HG02943 (cell line): ENCODE measurements around the gene RIC3.

Experiments used
- ATAC-seq: cut with Tn5 transposase; IDR thresholded peaks from one replicate; pipeline ENCODE4 v1.9.1; 2021; ENCODE audit warnings: mild to moderate bottlenecking, low read depth, moderate library complexity; ENCODE audit not compliant: unreplicated experiment

The RIC3 gene, protein sequence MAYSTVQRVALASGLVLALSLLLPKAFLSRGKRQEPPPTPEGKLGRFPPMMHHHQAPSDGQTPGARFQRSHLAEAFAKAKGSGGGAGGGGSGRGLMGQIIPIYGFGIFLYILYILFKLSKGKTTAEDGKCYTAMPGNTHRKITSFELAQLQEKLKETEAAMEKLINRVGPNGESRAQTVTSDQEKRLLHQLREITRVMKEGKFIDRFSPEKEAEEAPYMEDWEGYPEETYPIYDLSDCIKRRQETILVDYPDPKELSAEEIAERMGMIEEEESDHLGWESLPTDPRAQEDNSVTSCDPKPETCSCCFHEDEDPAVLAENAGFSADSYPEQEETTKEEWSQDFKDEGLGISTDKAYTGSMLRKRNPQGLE

DNA sequence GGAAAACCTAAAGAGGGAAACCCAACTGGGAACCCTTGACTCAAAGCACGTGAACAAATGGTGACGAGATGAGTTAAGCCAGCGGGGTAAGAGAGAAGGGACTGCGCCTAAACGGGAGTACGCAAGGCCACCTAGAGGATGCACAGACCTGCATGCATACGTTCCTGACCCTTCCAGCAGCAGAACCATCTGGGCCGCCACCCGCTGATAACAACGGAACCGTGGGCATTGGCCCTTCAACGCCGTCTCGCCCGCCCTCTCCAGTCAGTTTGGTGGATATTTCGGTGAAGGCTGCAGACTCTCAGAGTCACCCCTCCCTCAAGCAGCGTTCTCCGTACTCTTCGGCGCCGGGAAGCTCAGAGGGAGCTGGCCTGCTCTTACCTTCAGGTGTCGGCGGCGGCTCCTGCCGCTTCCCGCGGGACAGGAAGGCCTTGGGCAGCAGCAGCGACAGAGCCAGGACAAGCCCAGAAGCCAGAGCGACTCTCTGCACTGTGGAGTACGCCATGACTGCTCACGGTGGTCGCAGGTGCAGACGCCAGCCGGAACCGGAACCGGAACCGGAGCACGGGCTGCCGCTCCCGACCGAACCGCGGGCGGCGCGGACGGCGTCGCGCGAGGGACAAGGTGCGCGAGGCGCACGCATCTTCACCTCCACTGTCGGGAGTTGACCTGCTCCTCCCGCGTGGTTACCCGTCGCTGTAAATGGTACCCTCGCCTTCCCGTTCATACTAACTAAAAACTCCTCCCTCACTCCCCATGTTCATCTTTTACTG is at the start of gene RIC3:
Gene RIC3 (minus strand): TSS at position 541 of the 773 bp plus-strand sequence. CDS start 36 bp downstream, at position 505.
- peak; percentile 66 for ATAC-seq

DNA sequence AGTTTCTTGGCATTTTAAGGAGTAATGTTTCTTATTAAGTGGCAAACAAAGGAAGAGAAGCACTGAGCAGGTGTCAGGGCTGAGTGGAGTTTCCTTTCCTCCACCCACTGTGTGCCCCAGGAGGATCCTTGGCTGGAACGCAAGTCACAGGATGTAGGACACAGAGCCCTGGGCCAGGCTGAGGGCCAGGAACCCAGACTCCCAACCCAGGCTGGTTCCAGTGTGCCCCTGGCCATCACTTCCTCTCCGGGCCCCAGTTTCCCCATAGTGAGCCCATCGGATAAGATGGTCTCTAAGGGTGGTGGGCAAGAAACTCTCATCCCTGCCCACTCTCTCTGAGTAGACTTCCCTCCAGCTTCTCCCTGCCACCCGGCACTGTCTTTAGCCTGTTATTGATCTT is 49.6 kb upstream of the RIC3 start:
- ATAC-seq, result no peak

DNA sequence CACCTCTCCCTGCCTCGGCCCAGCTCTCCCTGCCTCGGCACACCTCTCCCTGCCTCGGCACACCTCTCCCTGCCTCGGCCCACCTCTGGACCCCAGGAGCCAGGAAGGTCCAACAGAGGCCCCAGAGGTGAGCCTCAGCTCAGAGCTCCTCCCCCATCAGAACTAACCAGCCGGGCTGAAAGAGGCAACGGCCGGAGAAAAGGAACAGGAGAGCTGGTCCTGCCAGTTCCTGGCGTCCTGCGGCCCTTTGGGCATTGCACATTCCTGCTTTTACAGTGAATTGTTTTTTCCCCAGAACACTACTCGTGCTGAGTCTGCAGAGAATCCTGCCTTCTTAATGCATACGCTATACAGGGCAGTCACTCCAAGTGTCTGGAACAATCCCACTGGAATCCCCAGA is 49.1 kb upstream of the RIC3 start:
- no peak for ATAC-seq

DNA sequence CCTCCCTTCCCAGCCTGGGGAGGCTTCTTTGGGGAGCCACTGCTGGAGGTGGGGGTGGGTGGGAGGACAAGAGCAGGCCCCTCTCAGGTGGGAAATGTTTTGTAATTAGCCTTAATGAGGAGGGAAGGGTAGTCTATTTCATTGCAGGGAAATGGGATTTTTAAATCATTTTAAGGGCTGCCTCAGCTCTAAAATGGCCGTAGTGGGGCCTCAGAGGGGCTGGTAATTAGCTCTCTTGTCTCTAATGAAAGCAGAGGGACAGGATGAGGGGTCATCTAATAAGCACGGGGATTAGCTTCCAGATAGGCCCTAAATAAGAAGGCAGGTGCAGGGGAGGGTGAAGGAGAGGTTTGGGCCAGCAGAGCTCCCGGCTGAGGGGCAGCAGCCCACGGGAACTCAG is 48.3 kb upstream of the RIC3 start:
- ATAC-seq, result no peak

DNA sequence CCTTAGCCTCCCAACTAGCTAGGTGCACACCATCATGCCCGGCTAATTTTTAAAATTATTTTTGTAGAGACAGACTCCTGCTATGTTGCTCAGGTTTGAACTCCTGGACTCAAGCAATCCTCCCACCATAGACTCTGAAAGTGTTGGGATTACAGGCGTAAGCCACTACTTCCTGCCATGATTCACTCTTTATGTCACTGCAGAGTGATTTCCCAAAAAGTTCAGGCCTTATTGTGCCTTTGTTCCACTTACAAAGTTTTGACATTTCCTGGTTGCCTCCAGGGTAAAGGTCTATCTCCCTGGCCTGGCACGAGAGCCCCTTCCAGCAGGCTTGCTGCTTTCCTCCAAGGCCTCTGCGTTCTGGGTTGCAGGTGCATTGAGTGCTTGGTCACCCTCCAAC is 44.6 kb upstream of the RIC3 start:
- ATAC-seq, result no peak

DNA sequence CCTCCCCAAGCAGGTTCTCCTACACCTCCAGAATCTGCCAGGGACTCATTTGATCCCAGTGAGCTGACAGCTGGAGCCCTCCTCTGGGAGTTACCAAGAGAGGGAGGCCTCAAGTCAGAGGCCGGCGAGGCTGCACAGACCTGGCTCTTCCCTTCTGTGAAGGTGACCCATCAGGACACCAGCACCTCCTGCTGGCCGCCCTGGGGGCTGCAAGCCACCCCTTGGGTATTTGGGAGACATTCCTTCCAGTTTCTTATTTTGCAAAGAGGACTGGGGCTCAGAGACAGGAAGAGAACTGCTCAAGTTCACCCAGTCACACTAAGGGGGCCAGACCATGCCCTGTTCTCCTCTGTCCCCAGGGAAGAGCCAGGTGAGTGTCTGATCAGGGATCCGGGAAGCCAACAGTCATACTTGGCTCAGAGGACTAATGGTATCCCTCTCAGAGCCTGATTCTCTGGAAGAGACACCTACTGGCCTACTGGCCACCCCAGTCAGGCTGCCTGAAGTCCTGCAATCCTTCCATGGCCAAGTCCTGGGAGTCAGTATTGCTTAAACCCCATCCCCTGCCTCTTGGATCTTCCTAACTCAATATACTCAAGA is 40.5 kb upstream of the RIC3 start:
- ATAC-seq, result no peak

DNA sequence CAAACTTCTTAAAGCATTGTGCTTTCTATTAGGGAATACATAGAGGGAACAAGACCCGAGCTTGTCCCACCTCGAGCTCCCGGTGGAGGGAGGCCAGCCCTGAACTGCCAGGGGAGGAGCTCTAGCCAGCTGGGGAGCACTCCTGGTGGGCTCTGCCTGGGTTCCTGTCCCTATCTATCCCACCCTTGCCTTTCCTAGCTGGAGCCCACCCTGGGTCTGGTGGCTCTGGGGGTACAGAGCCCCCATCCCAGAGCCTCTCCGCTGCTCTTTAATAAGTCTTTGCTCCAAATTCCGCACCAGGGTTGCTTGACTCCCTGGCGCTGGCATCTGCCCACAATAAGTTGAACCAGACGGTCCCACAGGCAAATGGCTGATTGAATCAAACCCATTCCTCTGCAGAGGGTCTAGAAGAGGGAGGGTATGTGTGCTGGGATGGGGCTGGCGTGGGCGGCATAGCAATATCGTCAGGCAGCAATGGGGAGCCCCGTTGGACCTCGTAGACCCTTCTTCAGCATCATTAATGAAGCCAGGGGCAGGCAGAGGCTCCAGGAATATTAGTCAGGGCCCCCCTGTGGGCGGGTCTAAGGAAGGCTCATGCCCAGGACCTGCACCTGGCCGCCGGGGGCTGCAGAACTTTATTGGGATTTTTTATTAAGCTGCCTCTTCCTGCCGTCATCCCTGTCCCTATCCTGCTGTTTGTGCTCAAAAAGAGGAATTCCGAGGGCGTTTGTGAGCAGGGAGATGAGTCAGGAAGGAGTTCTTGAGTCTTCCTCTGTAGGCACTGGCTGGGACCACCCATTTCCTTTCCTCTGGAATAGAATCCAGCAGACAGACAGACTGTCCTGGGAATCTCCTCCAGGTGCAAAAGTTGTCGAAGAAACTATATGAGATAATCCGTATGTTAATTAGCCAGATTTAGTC is 38.5 kb upstream of the RIC3 start:
- ATAC-seq, result no peak

DNA sequence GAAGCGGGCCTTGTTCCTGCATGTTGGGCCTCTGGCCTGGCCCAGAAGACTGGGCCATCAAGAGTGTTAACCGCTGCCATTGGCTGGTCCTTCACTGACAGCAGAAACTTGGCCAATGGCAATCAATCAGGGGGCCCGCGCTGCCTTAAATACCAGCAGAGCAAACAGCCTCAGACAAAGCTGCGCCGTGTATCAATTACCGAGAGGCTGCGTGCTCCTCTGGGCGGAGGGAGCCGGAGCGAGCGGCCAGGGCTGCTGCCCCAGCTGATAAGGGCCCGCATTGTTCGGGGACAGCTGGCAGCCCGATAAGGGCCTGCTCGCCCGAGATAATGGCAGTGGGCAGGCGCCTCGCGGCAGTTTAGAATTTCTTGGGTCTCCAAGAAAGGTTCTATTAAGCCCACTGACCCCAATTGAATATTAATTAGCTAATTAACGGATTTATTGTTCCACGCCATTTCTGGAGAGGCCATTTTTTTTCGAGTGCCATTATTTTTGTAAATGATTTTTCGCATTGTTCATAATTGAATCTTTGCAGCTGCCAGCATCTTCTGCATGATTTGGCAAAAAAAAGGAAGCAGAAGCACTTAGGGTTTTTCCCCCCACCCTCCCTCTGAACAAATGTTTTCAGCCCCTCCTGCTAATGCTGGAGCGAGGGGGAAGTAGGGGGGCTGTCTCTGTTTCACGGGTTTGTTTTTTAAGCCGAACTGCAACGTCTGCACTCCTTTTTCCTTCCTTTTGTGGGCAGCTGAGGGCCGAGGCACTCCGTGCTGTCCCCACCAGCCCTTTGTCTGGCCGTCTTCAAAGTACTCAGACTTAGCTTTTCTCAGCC is 37.6 kb upstream of the RIC3 start:
- ATAC-seq, result no peak

DNA sequence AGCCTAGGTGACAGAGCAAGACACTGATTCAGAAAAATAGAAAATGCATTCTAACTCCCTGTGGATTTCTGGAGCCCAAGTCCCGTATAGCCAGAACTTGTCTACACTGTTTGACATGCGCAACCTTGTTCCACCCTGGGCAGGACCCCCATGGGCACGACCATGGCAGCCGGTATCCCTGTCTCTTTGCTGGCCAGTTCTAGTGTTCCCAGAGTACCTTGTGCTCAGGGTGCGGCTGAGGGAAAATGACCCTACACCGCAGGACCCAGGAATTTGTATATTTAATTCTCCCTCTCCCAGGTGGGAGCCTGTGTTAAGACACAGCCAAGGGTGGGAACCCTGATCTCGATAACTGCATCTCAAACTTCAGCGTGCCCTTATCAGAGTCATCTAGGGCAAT is 36.7 kb upstream of the RIC3 start:
- no peak for ATAC-seq

DNA sequence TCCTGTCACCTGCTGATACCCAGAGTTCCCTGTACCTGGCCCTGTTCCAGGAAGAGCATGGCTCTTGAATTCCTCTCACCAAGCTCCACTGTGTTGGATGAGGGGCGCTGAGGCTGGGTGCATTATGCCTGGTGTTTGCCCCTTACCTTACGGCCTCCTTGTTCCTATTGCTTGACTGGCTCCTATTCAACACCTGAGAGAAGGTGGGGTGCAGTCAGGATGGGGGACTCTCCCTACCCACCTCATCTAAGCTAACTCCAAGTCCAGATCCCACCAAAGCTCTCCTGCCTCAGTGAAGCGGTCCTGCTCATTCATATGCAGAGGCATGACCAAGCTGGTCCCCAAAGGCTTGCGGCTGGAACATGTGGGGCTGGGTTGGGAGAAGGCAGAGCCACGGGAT is 35.8 kb upstream of the RIC3 start:
- no peak for ATAC-seq

DNA sequence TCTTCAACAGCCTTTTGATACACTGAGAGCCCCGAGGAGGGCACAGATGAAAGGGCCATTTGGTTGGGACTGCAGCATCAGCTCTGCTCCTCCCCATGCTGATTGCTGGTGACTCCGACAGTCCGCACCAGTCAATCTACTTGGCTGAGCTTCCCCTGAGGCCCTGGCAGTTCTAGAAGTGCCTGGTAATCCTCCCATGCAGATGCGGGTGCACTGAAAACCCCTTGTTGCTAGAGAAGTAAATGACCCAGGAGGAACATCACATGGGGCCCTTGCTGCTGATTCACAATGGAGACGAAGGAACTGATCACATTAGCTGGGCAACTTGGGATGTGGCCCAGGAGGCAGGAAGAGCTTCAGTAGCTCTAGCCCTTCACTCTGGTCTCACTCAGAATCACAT is 35.2 kb upstream of the RIC3 start:
- ATAC-seq, result no peak

DNA sequence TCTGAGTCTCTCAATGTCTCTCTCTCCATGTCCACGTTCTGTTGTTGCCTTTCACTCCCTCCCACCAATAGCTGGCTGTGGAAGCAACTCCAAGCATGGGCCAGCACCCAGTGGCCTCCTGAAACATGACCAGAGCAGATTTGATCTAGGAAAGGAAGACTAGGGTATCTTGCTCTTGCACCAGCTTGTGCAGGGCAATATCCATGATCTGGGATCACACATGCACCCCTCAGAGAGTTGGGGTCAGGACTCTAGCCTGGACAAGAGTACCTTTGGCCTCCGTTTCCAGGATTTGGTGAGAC is 34.5 kb upstream of the RIC3 start:
- ATAC-seq, result no peak

DNA sequence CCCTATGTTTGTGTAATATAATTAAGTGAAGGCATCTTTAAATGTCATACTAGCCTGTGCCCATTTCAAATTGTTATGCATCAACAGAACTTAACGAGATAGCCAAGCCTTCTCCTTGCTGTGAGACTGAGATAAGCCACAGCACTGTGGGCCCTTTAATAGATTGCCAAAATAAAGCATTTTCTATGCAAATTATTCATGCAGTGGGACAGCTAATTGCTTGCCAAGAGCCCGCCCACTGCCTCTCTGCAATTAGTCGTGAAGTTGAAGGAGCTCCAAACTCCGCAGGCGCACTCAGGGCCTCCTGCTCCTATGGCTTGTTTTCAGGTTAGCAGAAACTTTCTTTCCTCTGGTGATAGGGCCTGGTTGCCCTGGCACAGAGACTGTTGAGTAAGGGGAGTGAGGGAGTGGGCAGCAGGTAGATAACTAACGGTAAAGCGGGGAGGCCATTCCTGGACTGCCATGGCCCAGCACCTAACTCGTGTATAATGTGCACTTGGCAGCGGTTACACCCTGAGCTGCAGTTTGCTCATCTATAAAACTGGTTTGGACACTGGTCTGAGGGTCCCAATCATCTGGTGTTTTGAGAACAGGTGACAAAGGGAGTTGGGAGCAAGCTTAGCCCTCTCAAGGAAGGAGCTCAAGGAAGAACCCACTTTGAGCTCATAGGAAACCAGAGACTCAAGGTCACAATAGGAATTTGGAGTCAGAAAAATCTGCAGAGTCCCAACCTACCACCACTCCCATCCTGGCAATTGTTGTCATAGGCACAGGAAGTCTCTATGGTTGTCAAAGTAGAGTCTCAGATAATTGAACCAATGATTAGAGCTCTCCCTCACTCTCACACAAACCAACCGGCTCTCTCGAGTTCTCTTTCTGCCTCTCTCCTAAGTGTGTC is 33.9 kb upstream of the RIC3 start:
- ATAC-seq, result no peak

DNA sequence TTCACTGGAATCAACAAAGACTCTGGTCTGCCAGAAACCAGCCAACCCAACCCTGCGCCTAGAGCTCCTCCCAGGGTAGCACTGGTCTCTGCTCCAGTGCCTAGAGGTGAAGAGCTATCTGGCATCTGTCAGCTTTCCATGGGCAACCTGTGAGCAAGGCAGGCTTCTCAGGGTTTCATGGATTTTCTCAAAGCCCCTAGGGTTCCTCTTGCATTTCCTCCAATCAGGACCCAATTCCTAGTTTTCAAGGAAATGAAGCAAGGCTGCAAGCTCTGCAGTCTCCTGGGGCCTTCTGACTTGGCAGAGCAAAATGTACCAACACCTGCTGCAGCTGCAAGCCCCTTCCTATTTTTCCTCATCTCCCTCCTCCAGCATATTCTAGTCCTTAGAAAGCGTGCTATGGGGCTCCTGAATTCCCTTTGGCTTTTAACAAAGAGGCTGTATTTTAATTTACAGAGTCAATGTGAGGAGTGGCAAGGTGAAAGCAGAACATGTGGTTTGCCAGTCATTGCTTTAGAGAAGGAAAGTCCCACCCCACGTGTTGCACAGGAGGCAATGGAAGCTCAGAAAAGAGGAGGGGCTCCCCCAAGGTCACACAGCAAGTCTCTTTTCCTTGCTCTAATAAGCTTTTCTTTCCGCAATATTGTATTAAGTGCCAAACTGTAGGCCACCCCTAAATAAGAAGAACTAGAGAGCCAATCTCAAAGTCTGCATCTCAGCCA is 33.0 kb upstream of the RIC3 start:
- peak; percentile 87 for ATAC-seq

DNA sequence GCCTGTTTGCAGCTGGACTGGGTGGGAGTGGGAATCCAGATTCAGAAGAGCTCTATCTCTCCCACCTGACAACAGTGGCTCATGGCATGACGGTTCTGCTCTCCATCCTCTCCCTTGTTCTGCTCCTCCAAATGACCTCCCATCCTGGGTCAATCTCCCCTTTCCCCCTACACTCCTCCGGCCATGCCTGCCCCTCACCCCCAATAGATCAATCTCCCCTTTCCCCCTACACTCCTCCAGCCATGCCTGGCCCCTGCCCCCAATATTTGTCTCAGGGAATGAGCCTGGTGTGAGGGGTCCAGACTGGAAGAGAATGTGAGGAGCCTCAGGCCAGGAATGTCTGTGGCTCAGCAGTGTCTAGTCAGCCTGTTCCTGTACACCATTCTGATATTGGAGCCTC is 30.9 kb upstream of the RIC3 start:
- ATAC-seq, result no peak

DNA sequence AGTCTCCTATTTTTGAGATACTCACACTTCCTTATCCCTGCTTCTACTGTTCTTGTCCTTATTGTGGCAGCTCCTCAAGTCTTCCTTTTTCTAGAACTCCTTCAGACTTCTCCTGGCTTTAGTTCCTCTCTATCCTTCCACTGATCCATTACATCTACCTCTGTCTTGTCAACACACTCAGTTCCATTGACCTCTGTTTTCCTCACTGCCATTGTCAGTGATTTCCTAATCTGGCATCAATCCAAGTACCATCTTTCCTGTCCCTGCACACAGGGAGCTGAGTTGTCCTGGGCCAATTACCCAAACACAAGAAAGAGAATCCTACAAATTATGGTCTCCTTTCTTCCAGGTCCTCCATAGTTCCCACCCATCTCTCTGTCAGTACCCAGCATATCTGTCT is 27.9 kb upstream of the RIC3 start:
- no peak for ATAC-seq

DNA sequence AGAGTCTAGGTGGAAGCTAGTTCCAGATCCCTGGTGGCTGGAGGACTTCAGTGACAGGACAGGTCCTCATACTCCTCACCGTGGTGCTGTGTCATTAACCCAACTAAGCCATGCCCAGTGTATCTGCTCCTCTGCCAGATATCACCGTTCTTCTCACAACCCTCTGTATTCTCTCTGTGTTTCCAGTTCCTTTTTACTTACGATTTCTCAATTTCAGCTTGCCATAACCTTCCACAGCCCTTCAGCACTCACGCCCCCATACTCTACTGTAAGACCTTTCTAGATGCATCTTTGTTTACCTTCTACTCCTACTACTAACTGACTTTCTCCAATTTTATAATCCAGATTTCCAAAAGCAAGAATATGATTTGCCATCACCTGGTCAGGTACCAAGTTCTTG is 26.1 kb upstream of the RIC3 start:
- ATAC-seq, result no peak

DNA sequence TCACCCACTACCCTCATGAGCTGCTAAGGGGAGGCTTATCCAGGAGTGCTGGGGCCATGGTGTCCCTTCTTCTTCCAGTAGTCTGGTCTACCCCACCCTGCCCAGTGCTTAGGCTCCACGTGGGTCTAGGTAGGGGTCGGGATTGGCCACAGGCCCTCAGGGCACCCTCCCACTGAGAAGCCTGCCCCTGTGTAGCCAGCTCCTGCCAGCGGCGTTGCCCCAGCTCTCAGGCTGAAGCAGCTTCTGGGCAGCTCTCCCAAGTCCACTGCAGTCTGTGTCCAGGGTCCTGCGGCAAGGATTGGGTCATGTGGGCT is 24.0 kb upstream of the RIC3 start:
- no peak for ATAC-seq
